HepG2 (cell line): Measurements from ENCODE around the gene NSMCE1. TPM values are rescaled to one million over a fixed set of nuclear protein-coding genes. Genes with fewer than 3 reads are reported as not detected.

Source experiments
- AGO1 ChIP-seq: fragments of 200-400 bp; formaldehyde crosslinking; IDR thresholded peaks from 2 replicates; pipeline ENCODE4 v1.6.1; 2017; ENCODE audit warnings: mild to moderate bottlenecking, low read depth, low read length, moderate library complexity; ENCODE audit not compliant: poor library complexity, severe bottlenecking
- ELF3 ChIP-seq: IDR thresholded peaks from 2 replicates; pipeline ENCODE4 v1.6.1; 2016; ENCODE audit warnings: missing genetic modification reagents, missing compliant biosample characterization
- FOXC1 ChIP-seq: sonication (generic); formaldehyde crosslinking; IDR thresholded peaks from 2 replicates; pipeline ENCODE4 v1.8.0; 2022; ENCODE audit warnings: mild to moderate bottlenecking, missing genetic modification reagents, borderline replicate concordance
- HOXA5 ChIP-seq: sonication (generic); formaldehyde crosslinking; IDR thresholded peaks from 2 replicates; pipeline ENCODE4 v1.4.0; 2020; ENCODE audit warnings: missing genetic modification reagents
- IKZF4 ChIP-seq: sonication (generic); formaldehyde crosslinking; IDR thresholded peaks from 2 replicates; pipeline ENCODE4 v1.5.1; 2020; ENCODE audit warnings: borderline replicate concordance, mild to moderate bottlenecking, low read depth, missing genetic modification reagents; ENCODE audit errors: not compliant biosample characterization
- KDM4B ChIP-seq: sonication (generic); formaldehyde crosslinking; IDR thresholded peaks from 2 replicates; pipeline ENCODE4 v1.4.0; 2020; ENCODE audit warnings: missing genetic modification reagents
- KMT2B ChIP-seq: IDR thresholded peaks from 2 replicates; pipeline ENCODE4 v1.6.1; 2016; ENCODE audit warnings: missing genetic modification reagents, missing compliant biosample characterization
- MTA1 ChIP-seq: sonication (generic); formaldehyde crosslinking; IDR thresholded peaks from 2 replicates; pipeline ENCODE4 v1.4.0; 2020; ENCODE audit warnings: missing genetic modification reagents, mild to moderate bottlenecking, borderline replicate concordance
- NFKBIZ ChIP-seq: IDR thresholded peaks from 2 replicates; pipeline ENCODE4 v1.6.1; 2018; ENCODE audit warnings: missing genetic modification reagents, missing compliant biosample characterization
- TSC22D2 ChIP-seq: sonication (generic); formaldehyde crosslinking; IDR thresholded peaks from 2 replicates; pipeline ENCODE4 v1.5.1; 2020; ENCODE audit warnings: missing genetic modification reagents, mild to moderate bottlenecking, borderline replicate concordance
- ZNF124 ChIP-seq: sonication (generic); formaldehyde crosslinking; IDR thresholded peaks from 2 replicates; pipeline ENCODE4 v1.4.0; 2020; ENCODE audit warnings: missing genetic modification reagents
- ZNF17 ChIP-seq: sonication (generic); formaldehyde crosslinking; IDR thresholded peaks from 2 replicates; pipeline ENCODE4 v1.5.0; 2020; ENCODE audit warnings: mild to moderate bottlenecking, missing genetic modification reagents
- ZNF225 ChIP-seq: sonication (generic); formaldehyde crosslinking; IDR thresholded peaks from 2 replicates; pipeline ENCODE4 v1.4.0; 2020; ENCODE audit warnings: mild to moderate bottlenecking, missing genetic modification reagents
- ZNF264 ChIP-seq: sonication (generic); formaldehyde crosslinking; IDR thresholded peaks from 2 replicates; pipeline ENCODE4 v1.4.0; 2020; ENCODE audit warnings: missing genetic modification reagents
- ZNF790 ChIP-seq: sonication (generic); formaldehyde crosslinking; IDR thresholded peaks from 2 replicates; pipeline ENCODE4 v1.8.0; 2022; ENCODE audit warnings: missing genetic modification reagents, mild to moderate bottlenecking, borderline replicate concordance
- polyA plus RNA-seq, 8 experiments: library from polyadenylated mRNA; depleted of rRNA in 3 of 8; stranded (reverse) in 7 of 8; unstranded in 1 of 8; fragments of >200 nt; fragmentation: Illumina TruSeq in 4 of 8; extraction: Trizol in 4 of 8; gene quantifications; 2 replicates each; pipeline versions ENCODE4 v1.2.1 to v1.2.3, GENCODE V29; 2011 to 2016; ENCODE audit warnings: low read depth in 4 of 8, missing spikeins in 1 of 8, mixed read lengths in 1 of 8; ENCODE audit not compliant: insufficient read depth in 1 of 8
- total RNA-seq, 5 experiments: library from RNA; depleted of rRNA; stranded (reverse); fragments of >200 nt; fragmentation: Illumina TruSeq; extraction: Trizol; gene quantifications; 2 replicates each; pipeline ENCODE4 v1.2.3, GENCODE V29; 2016; ENCODE audit warnings: low read depth in 1 of 5
- TF ChIP-seq, protein P1 (sequence below): sonication (generic); formaldehyde crosslinking; IDR thresholded peaks from 2 replicates; pipeline ENCODE4 v1.4.0; 2020; ENCODE audit warnings: missing genetic modification reagents
- TF ChIP-seq, protein P2 (sequence below): sonication (generic); formaldehyde crosslinking; IDR thresholded peaks from 2 replicates; pipeline ENCODE4 v1.9.0; 2021; ENCODE audit warnings: missing genetic modification reagents, mild to moderate bottlenecking, borderline replicate concordance
- TF ChIP-seq, protein P3 (sequence below): sonication (generic); formaldehyde crosslinking; IDR thresholded peaks from 2 replicates; pipeline ENCODE4 v1.4.0; 2020; ENCODE audit warnings: missing genetic modification reagents
- TF ChIP-seq, protein P4 (sequence below): sonication (generic); formaldehyde crosslinking; IDR thresholded peaks from 2 replicates; pipeline ENCODE4 v1.9.0; 2022; ENCODE audit warnings: low read depth, missing genetic modification reagents
- TF ChIP-seq, protein P5 (sequence below): sonication (generic); formaldehyde crosslinking; IDR thresholded peaks from 2 replicates; pipeline ENCODE4 v1.5.1; 2020; ENCODE audit warnings: missing genetic modification reagents, mild to moderate bottlenecking, borderline replicate concordance

The NSMCE1 gene
- total and polyA plus RNA-seq, 2 of the 13 experiments (the other 11 are each of a cell fraction or from before 2014, with no cell fraction given) = 42.7 to 52.9 TPM

DNA sequence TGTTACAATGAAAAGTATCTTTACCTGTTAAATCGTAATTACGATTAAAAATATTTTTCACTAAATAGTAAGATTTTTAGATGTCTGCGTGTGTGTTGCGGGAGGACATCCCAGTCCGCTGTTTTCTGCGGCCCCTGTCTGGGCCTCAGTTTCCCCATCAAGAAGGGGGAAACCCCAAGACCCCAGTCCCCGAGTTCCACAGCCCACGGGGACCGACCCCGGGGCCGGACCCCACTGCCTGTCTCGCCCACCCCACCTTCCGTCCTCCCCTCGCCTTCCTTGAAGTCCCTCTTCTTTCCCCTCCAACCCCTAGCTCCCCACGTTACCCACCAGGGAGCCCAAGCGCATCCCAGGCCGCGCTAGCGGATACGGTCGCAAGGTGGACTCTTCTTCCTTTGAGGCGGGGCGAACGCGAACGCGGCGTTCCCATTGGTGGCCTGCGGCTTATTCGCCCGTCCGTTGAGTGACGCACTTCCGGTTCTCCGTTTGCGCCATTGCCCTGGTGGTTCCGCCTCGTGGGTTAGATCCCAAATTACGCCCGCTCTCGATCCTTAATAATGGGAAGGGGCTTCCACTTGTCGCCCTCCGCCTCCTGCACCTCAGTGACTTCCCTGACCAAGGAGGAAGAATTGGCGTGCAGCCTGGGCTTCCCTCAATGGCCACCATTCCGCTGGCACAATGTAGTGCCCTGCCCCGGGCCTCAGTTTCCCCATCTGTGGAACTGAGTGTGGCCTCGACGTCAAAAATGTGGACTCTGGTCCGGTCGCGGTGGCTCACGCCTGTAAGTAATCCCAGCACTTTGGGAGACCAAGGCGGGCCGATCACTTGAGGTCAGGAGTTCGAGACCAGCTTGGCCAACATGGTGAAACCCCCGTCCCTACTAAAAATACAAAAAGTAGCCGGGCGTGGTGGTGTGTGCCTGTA, at the start of gene NSMCE1 (continued):
- TF ChIP-seq ZNF264 (CRISPR knock-in tag) (peak; percentile 79; the same call in 1 of the 2 replicates), ZNF124 (CRISPR knock-in tag) (no peak; the same call in 1 of the 2 replicates), KMT2B (CRISPR knock-in tag) (peak; percentile 92), IKZF4 (CRISPR knock-in tag) (no peak), ZNF17 (CRISPR knock-in tag) (no peak), ZNF790 (0 out of 2 replicates have a peak, but pooled peaks have one; percentile 22), HOXA5 (peak; percentile 81; the same call in 1 of the 2 replicates), MTA1 (CRISPR knock-in tag) (peak; percentile 84), NFKBIZ (peak; percentile 66; the same call in 1 of the 2 replicates), KDM4B (CRISPR knock-in tag) (no peak), AGO1 (peak; percentile 72), FOXC1 (peak; percentile 70; the same call in 1 of the 2 replicates), TSC22D2 (CRISPR knock-in tag) (no peak), ZNF225 (CRISPR knock-in tag) (peak; percentile 85; the same call in 1 of the 2 replicates), ELF3 (CRISPR knock-in tag) (peak; percentile 69)
- TF ChIP-seq, protein P1, sequence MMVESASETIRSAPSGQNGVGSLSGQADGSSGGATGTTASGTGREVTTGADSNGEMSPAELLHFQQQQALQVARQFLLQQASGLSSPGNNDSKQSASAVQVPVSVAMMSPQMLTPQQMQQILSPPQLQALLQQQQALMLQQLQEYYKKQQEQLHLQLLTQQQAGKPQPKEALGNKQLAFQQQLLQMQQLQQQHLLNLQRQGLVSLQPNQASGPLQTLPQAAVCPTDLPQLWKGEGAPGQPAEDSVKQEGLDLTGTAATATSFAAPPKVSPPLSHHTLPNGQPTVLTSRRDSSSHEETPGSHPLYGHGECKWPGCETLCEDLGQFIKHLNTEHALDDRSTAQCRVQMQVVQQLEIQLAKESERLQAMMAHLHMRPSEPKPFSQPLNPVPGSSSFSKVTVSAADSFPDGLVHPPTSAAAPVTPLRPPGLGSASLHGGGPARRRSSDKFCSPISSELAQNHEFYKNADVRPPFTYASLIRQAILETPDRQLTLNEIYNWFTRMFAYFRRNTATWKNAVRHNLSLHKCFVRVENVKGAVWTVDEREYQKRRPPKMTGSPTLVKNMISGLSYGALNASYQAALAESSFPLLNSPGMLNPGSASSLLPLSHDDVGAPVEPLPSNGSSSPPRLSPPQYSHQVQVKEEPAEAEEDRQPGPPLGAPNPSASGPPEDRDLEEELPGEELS (CRISPR knock-in tag) = 0 out of 2 replicates have a peak, but pooled peaks have one; percentile 2
- TF ChIP-seq, protein P2, sequence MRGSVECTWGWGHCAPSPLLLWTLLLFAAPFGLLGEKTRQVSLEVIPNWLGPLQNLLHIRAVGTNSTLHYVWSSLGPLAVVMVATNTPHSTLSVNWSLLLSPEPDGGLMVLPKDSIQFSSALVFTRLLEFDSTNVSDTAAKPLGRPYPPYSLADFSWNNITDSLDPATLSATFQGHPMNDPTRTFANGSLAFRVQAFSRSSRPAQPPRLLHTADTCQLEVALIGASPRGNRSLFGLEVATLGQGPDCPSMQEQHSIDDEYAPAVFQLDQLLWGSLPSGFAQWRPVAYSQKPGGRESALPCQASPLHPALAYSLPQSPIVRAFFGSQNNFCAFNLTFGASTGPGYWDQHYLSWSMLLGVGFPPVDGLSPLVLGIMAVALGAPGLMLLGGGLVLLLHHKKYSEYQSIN = no peak
- TF ChIP-seq, protein P3, sequence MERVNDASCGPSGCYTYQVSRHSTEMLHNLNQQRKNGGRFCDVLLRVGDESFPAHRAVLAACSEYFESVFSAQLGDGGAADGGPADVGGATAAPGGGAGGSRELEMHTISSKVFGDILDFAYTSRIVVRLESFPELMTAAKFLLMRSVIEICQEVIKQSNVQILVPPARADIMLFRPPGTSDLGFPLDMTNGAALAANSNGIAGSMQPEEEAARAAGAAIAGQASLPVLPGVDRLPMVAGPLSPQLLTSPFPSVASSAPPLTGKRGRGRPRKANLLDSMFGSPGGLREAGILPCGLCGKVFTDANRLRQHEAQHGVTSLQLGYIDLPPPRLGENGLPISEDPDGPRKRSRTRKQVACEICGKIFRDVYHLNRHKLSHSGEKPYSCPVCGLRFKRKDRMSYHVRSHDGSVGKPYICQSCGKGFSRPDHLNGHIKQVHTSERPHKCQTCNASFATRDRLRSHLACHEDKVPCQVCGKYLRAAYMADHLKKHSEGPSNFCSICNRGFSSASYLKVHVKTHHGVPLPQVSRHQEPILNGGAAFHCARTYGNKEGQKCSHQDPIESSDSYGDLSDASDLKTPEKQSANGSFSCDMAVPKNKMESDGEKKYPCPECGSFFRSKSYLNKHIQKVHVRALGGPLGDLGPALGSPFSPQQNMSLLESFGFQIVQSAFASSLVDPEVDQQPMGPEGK = peak; percentile 17; the same call in 1 of the 2 replicates
- TF ChIP-seq, protein P4, sequence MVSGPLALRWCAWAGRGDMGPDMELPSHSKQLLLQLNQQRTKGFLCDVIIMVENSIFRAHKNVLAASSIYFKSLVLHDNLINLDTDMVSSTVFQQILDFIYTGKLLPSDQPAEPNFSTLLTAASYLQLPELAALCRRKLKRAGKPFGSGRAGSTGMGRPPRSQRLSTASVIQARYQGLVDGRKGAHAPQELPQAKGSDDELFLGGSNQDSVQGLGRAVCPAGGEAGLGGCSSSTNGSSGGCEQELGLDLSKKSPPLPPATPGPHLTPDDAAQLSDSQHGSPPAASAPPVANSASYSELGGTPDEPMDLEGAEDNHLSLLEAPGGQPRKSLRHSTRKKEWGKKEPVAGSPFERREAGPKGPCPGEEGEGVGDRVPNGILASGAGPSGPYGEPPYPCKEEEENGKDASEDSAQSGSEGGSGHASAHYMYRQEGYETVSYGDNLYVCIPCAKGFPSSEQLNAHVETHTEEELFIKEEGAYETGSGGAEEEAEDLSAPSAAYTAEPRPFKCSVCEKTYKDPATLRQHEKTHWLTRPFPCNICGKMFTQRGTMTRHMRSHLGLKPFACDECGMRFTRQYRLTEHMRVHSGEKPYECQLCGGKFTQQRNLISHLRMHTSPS = peak; percentile 29; the same call in 1 of the 2 replicates
- TF ChIP-seq, protein P5, sequence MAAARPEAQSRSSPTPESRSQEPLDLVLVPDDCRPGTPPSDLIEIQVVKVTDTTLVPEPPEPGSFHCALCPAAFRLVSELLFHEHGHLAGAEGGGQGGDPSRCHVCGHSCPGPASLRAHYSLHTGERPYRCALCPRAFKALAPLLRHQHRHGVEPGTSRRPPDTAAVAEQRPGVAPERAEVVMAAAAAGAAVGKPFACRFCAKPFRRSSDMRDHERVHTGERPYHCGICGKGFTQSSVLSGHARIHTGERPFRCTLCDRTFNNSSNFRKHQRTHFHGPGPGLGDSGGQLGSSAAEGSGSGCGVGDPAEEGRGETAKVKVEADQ (CRISPR knock-in tag) = no peak
